Measurements from ENCODE around the gene C6orf47. TPM values are rescaled to one million over a fixed set of nuclear protein-coding genes. Genes with fewer than 3 reads are reported as not detected.

The C6orf47 gene
- total and polyA plus RNA-seq, 2 of the 13 experiments (the other 11 are each of a cell fraction or from before 2014, with no cell fraction given): 1.7 to 18.1 TPM

GRCh38 chr6:31660381-31661261 is at the start of gene C6orf47 (continued):
- TF ChIP-seq CEBPB (IDR thresholded peaks at IDR 0.05; ENCODE audit: borderline replicate concordance, low read depth, low read length) (peak; percentile 40; the same call in 1 of the 2 replicates), ZNF503 (CRISPR knock-in tag; IDR thresholded peaks at IDR 0.05) (peak; percentile 88), BATF2 (CRISPR knock-in tag; IDR thresholded peaks at IDR 0.05) (no peak), TEAD2 (CRISPR knock-in tag; IDR thresholded peaks at IDR 0.05) (peak; percentile 76; the same call in 1 of the 2 replicates), ZNF747 (CRISPR knock-in tag; IDR thresholded peaks at IDR 0.05; ENCODE audit: borderline replicate concordance) (0 out of 2 replicates have a peak, but pooled peaks have one; percentile 33), ZNF326 (CRISPR knock-in tag; IDR thresholded peaks at IDR 0.05; ENCODE audit: borderline replicate concordance) (peak; percentile 88), GATAD1 (CRISPR knock-in tag; IDR thresholded peaks at IDR 0.05) (0 out of 2 replicates have a peak, but pooled peaks have one; percentile 44), FOXK2 (IDR thresholded peaks at IDR 0.05) (no peak), KDM3A (CRISPR knock-in tag; IDR thresholded peaks at IDR 0.05; ENCODE audit: low read depth) (peak; percentile 67; the same call in 1 of the 2 replicates), E2F5 (CRISPR knock-in tag; conservative IDR thresholded peaks at IDR 0.05) (0 out of 2 replicates have a peak, but pooled peaks have one; percentile 53), FOSL2 (CRISPR knock-in tag; IDR thresholded peaks at IDR 0.05) (peak; percentile 28; the same call in 1 of the 2 replicates), ZNF546 (CRISPR knock-in tag; conservative IDR thresholded peaks at IDR 0.05) (peak; percentile 90), PAX8 (CRISPR knock-in tag; IDR thresholded peaks at IDR 0.05; ENCODE audit: borderline replicate concordance) (no peak), MTERF4 (CRISPR knock-in tag; IDR thresholded peaks at IDR 0.05) (peak; percentile 71), DNMT1 (CRISPR knock-in tag; IDR thresholded peaks at IDR 0.05) (no peak), ZNF256 (CRISPR knock-in tag; conservative IDR thresholded peaks at IDR 0.05) (0 out of 2 replicates have a peak, but pooled peaks have one; percentile 84), TRAFD1 (CRISPR knock-in tag; IDR thresholded peaks at IDR 0.05; ENCODE audit: borderline replicate concordance) (no peak), THAP9 (CRISPR knock-in tag; IDR thresholded peaks at IDR 0.05; ENCODE audit: borderline replicate concordance) (no peak), KLF13 (CRISPR knock-in tag; IDR thresholded peaks at IDR 0.05) (peak; percentile 41; the same call in 1 of the 2 replicates)

All from HepG2 (cell line).